HG03064 (cell line): ENCODE results near the gene CNNM4.

ENCODE experiments used
- ATAC-seq: cut with Tn5 transposase; IDR thresholded peaks from one replicate; pipeline ENCODE4 v1.9.1; 2021; ENCODE audit warnings: low read depth; ENCODE audit not compliant: unreplicated experiment

The CNNM4 gene

GRCh38 chr2:96757477-96757860 lies 3.2 kb upstream of the CNNM4 start:
- no peak for ATAC-seq

DNA sequence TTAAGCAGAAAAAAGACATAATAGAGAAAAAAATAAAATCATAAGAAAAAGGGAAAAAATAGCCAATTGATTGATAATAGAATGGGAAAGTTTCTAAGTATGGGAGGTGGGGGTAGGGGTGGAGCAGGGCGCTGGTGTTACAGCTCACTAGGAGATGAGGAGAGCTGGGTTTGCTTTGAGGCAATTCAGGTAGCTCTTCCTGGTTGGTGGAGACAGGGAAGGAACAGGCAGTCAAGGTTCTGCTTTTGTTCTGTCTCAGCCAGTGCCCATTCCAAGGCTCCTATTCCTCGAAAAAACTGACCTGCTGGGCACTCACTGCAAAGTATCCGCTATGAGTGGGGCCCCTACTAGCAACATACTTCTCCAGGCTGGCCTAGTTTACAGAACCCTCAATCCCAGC lies 1.7 kb upstream of the CNNM4 start:
- ATAC-seq, result no peak

DNA sequence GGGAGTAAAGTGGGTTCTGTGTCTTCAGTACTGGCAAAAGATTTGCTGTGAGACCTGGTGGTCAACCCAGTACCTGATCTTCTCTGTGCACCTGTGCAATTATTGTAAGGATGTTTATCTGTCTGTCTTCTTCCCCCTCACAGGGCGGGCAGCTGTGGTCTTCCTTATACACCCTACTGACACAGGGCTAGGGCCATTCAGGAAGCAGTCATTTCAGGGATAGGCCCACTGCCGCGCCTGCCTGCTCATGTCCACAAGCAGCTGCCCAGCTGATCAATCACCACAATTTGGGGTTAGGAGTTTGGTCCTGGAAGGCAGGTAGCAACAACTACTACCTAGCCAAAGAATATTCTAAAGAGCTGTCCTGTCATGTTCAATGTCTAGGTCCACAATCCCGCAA lies 1.2 kb upstream of the CNNM4 start:
- ATAC-seq, result no peak

DNA sequence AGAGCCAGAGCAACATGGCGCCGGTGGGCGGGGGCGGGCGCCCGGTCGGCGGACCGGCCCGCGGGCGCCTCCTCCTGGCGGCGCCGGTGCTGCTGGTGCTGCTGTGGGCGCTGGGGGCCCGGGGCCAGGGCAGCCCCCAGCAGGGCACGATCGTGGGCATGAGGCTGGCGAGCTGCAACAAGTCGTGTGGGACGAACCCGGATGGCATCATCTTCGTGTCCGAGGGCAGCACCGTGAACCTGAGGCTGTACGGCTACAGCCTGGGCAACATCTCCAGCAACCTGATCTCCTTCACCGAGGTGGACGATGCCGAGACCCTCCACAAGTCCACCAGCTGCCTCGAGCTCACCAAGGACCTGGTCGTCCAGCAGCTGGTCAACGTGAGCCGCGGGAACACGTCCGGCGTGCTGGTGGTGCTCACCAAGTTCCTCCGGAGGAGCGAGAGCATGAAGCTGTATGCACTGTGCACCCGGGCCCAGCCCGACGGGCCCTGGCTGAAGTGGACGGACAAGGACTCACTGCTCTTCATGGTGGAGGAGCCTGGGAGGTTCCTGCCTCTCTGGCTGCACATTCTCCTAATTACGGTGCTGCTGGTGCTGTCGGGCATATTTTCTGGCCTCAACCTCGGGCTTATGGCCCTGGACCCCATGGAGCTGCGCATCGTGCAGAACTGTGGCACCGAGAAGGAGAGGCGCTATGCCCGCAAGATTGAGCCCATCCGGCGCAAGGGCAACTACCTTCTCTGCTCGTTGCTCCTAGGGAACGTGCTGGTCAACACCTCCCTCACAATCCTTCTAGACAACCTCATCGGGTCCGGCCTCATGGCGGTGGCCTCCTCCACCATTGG lies 507 bp downstream of the CNNM4 start:
- peak; percentile 1 for ATAC-seq

GRCh38 chr2:96762529-96763311 lies 2.0 kb downstream of the CNNM4 start:
- no peak for ATAC-seq

DNA sequence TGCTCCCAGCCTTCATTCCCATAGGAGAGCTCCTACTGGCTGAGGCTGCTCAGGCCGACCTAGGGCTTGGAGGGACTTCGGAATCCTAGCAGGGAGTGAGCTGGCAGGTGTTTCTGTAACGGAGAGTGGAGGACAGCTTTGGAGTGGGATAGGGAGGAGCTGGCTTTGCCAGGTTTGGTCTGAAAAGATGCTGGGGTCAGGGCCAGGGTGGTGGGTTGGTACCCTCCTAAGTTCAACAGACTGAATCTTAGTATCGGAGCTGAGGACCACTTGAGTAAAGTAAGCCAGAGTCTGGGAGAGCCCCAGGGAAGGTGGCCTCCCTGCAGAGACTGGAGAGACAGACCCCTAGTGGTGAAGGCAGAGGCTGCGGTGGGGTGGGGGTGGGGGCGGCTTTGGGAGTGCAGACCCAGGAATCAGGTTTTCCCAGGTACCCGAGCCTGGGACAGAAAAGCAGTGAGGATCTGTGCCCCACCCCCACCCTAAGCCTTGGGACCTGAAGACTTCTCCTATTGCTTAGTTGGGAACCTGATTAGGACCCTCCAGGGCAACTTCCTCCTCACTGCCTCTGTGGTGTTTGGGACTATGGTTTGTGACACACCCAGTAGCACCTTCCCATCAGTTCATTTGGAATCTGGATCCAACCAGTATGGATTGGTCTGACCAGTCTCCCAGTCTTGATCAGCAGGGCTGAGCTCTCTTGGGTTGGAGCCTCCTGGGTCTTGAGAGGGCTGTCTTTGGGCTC lies 3.0 kb downstream of the CNNM4 start:
- ATAC-seq, result no peak

GRCh38 chr2:96764253-96764637 lies 3.5 kb downstream of the CNNM4 start:
- no peak for ATAC-seq

- ATAC-seq, result no peak
These were observed 6.6 kb downstream of the CNNM4 start for GRCh38 chr2:96767135-96767871.

DNA sequence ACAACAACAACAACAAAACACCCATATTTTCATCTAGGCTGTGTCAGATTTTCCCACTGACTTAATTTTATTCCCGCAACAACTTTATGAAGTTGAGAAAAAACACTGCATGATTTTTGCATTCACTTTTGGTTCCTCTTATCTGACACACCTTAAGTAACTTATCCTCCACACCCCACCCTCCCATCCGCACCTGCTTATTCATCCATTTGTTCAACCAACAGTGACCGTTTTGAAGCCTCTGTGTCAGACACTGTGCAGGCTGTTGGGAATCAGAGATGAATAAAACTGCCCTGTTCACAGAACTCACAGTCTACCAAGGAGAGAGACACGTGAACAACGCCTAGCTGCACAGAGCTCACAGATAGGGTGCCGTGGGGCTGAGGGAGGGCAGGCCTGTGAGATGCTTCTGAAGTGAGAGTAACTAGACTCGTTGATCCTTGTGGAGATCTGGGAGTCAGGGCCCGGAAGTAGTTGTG lies 7.4 kb downstream of the CNNM4 start:
- no peak for ATAC-seq

- no peak for ATAC-seq
These were observed 9.1 kb downstream of the CNNM4 start for GRCh38 chr2:96769814-96770213.

- no peak for ATAC-seq
These were observed 9.9 kb downstream of the CNNM4 start for GRCh38 chr2:96770442-96771202.

- no peak for ATAC-seq
These were observed 11.3 kb downstream of the CNNM4 start for GRCh38 chr2:96771796-96772618.

DNA sequence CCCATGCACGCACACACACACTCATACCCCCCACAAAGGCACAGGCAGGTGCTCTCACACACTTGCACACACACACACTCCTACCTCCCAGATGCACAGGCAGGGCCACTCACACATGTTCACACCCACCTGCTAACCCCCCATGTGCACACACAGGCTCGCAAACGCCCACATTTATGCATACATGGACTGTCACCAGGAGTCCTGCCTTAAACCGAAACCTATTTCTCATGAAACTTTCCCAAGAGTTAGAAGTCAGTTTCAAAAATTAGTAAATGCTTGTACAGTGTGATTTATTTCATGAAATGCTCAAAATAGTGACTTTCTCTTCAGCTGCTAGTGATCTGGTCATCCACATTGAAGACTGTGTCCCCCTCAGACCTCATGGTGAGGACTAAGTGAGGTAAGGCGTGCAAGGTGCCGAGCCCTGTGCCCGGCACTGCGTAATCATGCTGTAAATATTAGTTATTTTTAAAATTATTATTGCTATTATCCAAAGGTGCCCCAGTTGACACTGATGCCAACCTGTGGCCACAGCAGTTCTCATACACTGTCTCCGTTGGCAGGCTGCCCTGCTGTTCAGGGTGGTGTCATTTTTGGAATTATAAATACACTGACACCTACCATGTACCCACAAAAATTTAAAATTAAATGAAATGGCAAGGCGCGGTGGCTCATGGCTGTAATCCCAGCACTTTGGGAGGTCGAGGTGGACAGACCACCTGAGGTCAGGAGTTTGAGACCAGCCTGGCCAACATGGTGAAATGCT lies 12.4 kb downstream of the CNNM4 start:
- peak; percentile 49 for ATAC-seq

GRCh38 chr2:96773922-96774321 lies 13.2 kb downstream of the CNNM4 start:
- ATAC-seq, result no peak

DNA sequence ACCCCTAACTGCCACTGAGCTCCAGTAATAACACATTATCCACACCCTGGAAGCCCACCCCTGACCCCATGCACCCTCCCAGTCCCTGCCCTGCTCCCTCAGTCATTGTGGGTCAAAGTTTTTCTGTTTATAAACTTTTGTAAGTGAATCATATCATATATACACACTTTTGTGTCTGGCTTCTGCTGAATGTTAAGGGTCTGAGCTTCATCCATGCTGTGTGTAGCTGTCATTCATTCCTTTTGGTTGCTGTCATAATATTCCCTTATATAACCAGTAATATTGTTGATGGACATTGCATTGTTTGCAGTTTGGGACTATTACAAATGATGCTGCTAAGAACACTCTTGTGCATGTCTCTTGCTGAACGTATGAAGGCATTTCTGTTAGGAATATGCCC lies 14.5 kb downstream of the CNNM4 start:
- no peak for ATAC-seq

DNA sequence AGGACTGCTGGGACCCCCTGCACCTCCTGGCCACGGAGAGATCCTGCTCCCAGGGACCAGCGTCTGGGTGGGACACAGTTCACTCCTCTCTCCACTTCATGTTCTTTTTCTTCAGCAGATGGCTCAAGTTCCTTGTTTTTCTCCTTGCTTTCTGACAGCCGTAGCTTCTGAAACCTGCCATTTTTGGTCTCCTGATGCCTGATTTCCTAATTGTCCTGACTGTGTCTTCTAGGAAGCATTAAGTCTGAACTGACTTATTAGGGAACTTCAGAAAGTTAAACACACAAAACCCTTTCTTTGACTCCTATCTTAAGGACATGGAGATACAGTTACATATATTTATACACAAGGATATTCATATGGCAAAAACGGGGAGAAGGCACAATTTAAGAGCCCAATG lies 22.7 kb downstream of the CNNM4 start:
- ATAC-seq, result no peak

DNA sequence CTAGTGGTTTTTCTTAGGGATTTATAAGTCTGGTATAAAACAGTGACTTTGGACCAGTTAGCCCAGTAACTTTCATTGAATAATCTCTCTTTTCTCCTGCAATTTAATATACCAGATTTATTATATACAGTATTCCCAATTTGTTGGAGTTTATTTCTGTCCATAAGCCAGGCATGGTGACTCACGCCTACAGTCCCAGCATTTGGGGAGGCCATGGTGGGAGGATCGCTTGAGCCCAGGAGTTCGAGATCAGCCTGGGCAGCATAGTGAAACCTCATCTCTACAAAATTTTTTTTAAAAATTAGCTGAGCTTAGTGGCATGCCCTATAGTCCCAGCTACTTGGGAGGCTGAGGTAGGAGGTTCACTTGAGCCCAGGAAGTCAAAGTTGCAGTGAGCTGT lies 26.7 kb downstream of the CNNM4 start:
- ATAC-seq, result no peak
